SK-N-SH (cell line): ENCODE measurements around the gene TAF1B.

Experiments
- EP300 ChIP-seq, 2 experiments: IDR thresholded peaks; 2 replicates each; pipeline versions ENCODE4 v1.4.0 to v1.6.1; 2012; ENCODE audit warnings: borderline replicate concordance in 1 of 2, low read depth in 1 of 2, low read length in 1 of 2
- FOXM1 ChIP-seq: IDR thresholded peaks from 2 replicates; pipeline ENCODE4 v1.4.0; 2012; ENCODE audit warnings: low read depth, mild to moderate bottlenecking
- POLR2AphosphoS5 ChIP-seq: IDR thresholded peaks from 2 replicates; pipeline ENCODE4 v1.6.1; 2012; ENCODE audit warnings: low read depth, low read length
- RCOR1 ChIP-seq: fragments of 150-350 bp; IDR thresholded peaks from 2 replicates; pipeline ENCODE4 v1.6.1; 2017; ENCODE audit warnings: antibody characterized with exemption, low read length
- TAF1 ChIP-seq: IDR thresholded peaks from 2 replicates; pipeline ENCODE4 v1.6.1; 2012; ENCODE audit warnings: low read depth, mild to moderate bottlenecking, low read length, moderate library complexity, borderline replicate concordance
- TEAD4 ChIP-seq: IDR thresholded peaks from 2 replicates; pipeline ENCODE4 v1.4.0; 2012; ENCODE audit warnings: mild to moderate bottlenecking, borderline replicate concordance; ENCODE audit not compliant: insufficient read depth
- TF ChIP-seq, protein P1 (sequence below): fragments of 200-600 bp; sonication (generic); IDR thresholded peaks from 2 replicates; pipeline ENCODE4 v1.6.1; 2017; ENCODE audit warnings: antibody characterized with exemption, mild to moderate bottlenecking, moderate library complexity

DNA sequence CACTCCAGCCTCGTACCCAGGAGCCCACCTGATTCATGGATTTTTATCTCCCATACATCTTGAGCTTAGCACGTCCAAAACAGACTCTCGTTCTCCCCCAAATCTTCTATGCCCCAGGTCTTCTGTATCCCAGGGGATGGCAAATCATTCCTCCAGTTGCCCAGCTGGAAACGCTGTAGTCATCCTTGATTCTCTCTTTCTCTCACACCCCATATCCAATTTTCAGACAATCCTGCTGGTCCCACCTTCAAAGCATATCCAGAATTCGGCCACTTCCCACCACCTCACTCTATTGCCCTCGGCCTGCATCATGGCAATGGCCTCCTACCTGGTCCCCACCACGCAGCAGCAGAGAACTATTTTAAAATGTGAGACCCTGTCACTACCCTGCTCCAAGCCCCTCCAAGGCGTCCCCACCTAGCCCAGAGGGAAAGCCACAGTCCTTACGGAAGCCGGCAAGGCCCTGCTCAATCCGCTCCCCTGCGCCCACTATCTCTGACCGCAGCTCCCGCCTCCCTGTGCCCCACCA is 106.8 kb downstream of the TAF1B start:
- TF ChIP-seq TAF1, result no peak
- no peak for TF ChIP-seq FOXM1
- no peak for TF ChIP-seq TEAD4
- TF ChIP-seq POLR2AphosphoS5, result no peak
- TF ChIP-seq, protein P1, sequence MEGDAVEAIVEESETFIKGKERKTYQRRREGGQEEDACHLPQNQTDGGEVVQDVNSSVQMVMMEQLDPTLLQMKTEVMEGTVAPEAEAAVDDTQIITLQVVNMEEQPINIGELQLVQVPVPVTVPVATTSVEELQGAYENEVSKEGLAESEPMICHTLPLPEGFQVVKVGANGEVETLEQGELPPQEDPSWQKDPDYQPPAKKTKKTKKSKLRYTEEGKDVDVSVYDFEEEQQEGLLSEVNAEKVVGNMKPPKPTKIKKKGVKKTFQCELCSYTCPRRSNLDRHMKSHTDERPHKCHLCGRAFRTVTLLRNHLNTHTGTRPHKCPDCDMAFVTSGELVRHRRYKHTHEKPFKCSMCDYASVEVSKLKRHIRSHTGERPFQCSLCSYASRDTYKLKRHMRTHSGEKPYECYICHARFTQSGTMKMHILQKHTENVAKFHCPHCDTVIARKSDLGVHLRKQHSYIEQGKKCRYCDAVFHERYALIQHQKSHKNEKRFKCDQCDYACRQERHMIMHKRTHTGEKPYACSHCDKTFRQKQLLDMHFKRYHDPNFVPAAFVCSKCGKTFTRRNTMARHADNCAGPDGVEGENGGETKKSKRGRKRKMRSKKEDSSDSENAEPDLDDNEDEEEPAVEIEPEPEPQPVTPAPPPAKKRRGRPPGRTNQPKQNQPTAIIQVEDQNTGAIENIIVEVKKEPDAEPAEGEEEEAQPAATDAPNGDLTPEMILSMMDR, result no peak
- no peak for TF ChIP-seq RCOR1
- TF ChIP-seq EP300 (IDR thresholded peaks at IDR 0.05; ENCODE audit: borderline replicate concordance in 1 of 2, low read depth in 1 of 2, low read length in 1 of 2), result no peak
